ENCODE data around the gene SERINC5. TPM values are rescaled to one million over a fixed set of nuclear protein-coding genes. Genes with fewer than 3 reads are reported as not detected.

SERINC5 gene
- total RNA-seq, 3 donors from 2014 or later (not counting 1 experiment from before 2014, with no cell fraction given), result 6.8 to 18.9 (median 14.5) TPM

- H3K9me3 Mint-ChIP-seq, result no peaks in the 10 kb centered on the region
- Histone ChIP-seq H3K27ac (ENCODE audit: low read length) (no peak overlapping the region), H3K4me1 (ENCODE audit: control insufficient read depth, insufficient read depth, low read length) (no peaks in the 10 kb centered on the region), H3K4me3 (ENCODE audit: low read length) (no peak overlapping the region), H3K27me3 (ENCODE audit: control insufficient read depth, insufficient read depth, low read length) (no peaks in the 10 kb centered on the region), H3K36me3 (ENCODE audit: control insufficient read depth, insufficient read depth, low read length) (peaks cover 10% of the 10 kb centered on the region), H3K9me3 (ENCODE audit: control insufficient read depth, insufficient read depth, low read length) (no peaks in the 10 kb centered on the region)
- no peaks in the 10 kb centered on the region for H3K4me1 Mint-ChIP-seq
- no peak overlapping the region for H3K27ac Mint-ChIP-seq
- H3K4me3 Mint-ChIP-seq, result no peak overlapping the region
- TF ChIP-seq CTCF (IDR thresholded peaks at IDR 0.05), result no peak
- H3K27me3 Mint-ChIP-seq (ENCODE audit: low read depth in 2 of 2), result no peaks in the 10 kb centered on the region
- intact Hi-C loops (cut with micrococcal nuclease), result no loop called here
- DNase-seq (peak in 1 of 2 donors; percentile 58), ATAC-seq (no peak)
- 87% methylated on average over 7 of the region's 8 CpGs for WGBS (ENCODE audit: insufficient coverage)
- H3K36me3 Mint-ChIP-seq, result peaks cover 4% of the 10 kb centered on the region
These were observed 102.2 kb downstream of the SERINC5 start for GRCh38 chr5:80153586-80154126.

DNA sequence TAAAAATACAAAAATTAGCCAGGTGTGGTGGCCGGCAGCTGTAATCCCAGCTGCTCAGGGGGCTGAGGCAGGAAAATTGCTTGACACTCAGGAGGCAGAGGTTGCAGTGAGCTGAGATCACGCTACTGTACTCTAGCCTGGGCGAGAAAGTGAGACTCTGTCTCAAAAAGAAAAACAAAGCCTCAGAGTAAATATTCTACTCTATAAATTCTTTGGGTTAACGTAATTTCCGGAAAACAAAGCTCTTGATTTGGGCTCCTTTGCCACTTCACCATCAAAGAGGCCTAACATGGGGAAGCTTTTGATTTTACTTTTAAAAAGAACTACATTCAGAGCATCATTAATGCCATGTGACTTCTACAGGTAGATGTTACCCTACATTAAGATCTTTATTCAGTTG lies 103.1 kb downstream of the SERINC5 start:
- Mint-ChIP-seq H3K27me3 (ENCODE audit: low read depth in 2 of 2) (no peaks in the 10 kb centered on the region), H3K9me3 (no peaks in the 10 kb centered on the region), H3K4me3 (no peak overlapping the region), H3K27ac (no peak overlapping the region), H3K4me1 (no peaks in the 10 kb centered on the region), H3K36me3 (no peaks in the 10 kb centered on the region)
- TF ChIP-seq CTCF (IDR thresholded peaks at IDR 0.05), result no peak
- DNase-seq, result peak in 1 of 2 donors; percentile 74
- no peaks in the 10 kb centered on the region for H3K9me3 ChIP-seq (ENCODE audit: control insufficient read depth, insufficient read depth, low read length)
- 95% methylated on average over 5 of the region's 5 CpGs for WGBS (ENCODE audit: insufficient coverage)
- ATAC-seq, result no peak
- intact Hi-C loops (cut with micrococcal nuclease), result no loop called here
- no peaks in the 10 kb centered on the region for H3K4me1 ChIP-seq (ENCODE audit: control insufficient read depth, insufficient read depth, low read length)
- H3K27me3 ChIP-seq (ENCODE audit: control insufficient read depth, insufficient read depth, low read length), result no peaks in the 10 kb centered on the region
- H3K27ac ChIP-seq (ENCODE audit: low read length), result no peak overlapping the region
- H3K4me3 ChIP-seq (ENCODE audit: low read length), result no peak overlapping the region
- H3K36me3 ChIP-seq (ENCODE audit: control insufficient read depth, insufficient read depth, low read length), result peaks cover 11% of the 10 kb centered on the region

DNA sequence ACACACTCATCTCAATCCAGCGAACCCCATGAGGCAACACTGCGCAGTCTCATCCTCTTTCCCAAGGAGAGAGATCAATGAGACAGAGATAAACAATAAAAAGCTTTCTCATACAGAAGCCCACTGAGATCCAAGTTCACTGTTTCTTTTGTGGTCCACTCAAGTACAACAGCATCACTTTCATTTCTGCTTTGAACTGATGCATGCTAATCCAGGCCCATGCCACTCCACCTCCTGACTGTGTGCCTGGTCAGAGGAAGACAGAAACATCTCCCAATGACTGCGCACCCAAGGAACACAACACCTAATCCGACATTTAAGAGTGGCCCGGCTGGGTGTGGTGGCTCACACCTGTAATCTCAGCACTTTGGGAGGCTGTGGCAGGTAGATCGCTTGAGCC lies 104.0 kb downstream of the SERINC5 start:
- WGBS (ENCODE audit: insufficient coverage), result 95% methylated on average over 6 of the region's 6 CpGs
- H3K9me3 ChIP-seq (ENCODE audit: control insufficient read depth, insufficient read depth, low read length), result no peaks in the 10 kb centered on the region
- no peaks in the 10 kb centered on the region for H3K36me3 Mint-ChIP-seq
- H3K27me3 Mint-ChIP-seq (ENCODE audit: low read depth in 2 of 2), result no peaks in the 10 kb centered on the region
- H3K4me1 Mint-ChIP-seq, result no peaks in the 10 kb centered on the region
- H3K27ac ChIP-seq (ENCODE audit: low read length), result no peak overlapping the region
- no peaks in the 10 kb centered on the region for H3K9me3 Mint-ChIP-seq
- no peak for DNase-seq
- no peak for ATAC-seq
- no peaks in the 10 kb centered on the region for H3K27me3 ChIP-seq (ENCODE audit: control insufficient read depth, insufficient read depth, low read length)
- intact Hi-C loops (cut with micrococcal nuclease), result no loop called here
- no peak for TF ChIP-seq CTCF (IDR thresholded peaks at IDR 0.05)
- no peaks in the 10 kb centered on the region for H3K4me1 ChIP-seq (ENCODE audit: control insufficient read depth, insufficient read depth, low read length)
- peaks cover 11% of the 10 kb centered on the region for H3K36me3 ChIP-seq (ENCODE audit: control insufficient read depth, insufficient read depth, low read length)
- H3K4me3 ChIP-seq (ENCODE audit: low read length), result no peak overlapping the region
- H3K27ac Mint-ChIP-seq, result no peak overlapping the region
- H3K4me3 Mint-ChIP-seq, result no peak overlapping the region

DNA sequence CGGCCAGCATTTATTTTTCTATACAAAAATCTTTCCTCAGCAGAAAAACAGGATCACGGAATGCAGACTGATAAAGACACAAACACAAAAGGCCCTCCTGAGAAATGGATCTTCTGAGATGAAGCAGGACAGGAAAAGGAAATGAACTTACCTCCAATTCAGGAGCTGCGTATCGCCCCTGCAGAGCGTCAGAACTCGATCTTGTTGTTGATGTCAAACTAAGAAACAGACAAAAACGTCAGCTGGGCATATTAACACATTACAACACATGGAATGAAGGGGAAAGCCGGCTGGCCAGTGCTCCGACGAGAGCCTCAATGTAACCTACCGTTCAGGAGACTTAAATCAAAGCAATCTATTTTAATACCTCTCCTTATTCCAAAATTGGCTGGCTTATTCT lies 105.1 kb downstream of the SERINC5 start:
- Histone ChIP-seq H3K36me3 (ENCODE audit: control insufficient read depth, insufficient read depth, low read length) (peaks cover 11% of the 10 kb centered on the region), H3K4me1 (ENCODE audit: control insufficient read depth, insufficient read depth, low read length) (no peaks in the 10 kb centered on the region), H3K9me3 (ENCODE audit: control insufficient read depth, insufficient read depth, low read length) (no peaks in the 10 kb centered on the region), H3K4me3 (ENCODE audit: low read length) (no peak overlapping the region), H3K27me3 (ENCODE audit: control insufficient read depth, insufficient read depth, low read length) (no peaks in the 10 kb centered on the region), H3K27ac (ENCODE audit: low read length) (no peak overlapping the region)
- peak in 1 of 2 donors; percentile 62 for DNase-seq
- no peaks in the 10 kb centered on the region for H3K27me3 Mint-ChIP-seq (ENCODE audit: low read depth in 2 of 2)
- H3K36me3 Mint-ChIP-seq, result no peaks in the 10 kb centered on the region
- H3K9me3 Mint-ChIP-seq, result no peaks in the 10 kb centered on the region
- H3K4me3 Mint-ChIP-seq, result no peak overlapping the region
- no peak for TF ChIP-seq CTCF (IDR thresholded peaks at IDR 0.05)
- intact Hi-C loops (cut with micrococcal nuclease), result no loop called here
- no peaks in the 10 kb centered on the region for H3K4me1 Mint-ChIP-seq
- H3K27ac Mint-ChIP-seq, result no peak overlapping the region
- ATAC-seq, result no peak
- WGBS (ENCODE audit: insufficient coverage), result 94% methylated on average over 8 of the region's 11 CpGs
